CD4-positive, alpha-beta T cell (primary cell): ENCODE results near the gene BOK. TPM values are rescaled to one million over a fixed set of nuclear protein-coding genes. Genes with fewer than 3 reads are reported as not detected.

ENCODE experiments used
- ATAC-seq: fragments of 200-7000 bp; cut with Tn5 transposase; one replicate; pipeline ENCODE4 v1.10.0; 2022; ENCODE audit warnings: mild to moderate bottlenecking; ENCODE audit not compliant: poor library complexity
- CTCF ChIA-PET: fragments of 350-600 bp; sonication (Branson Sonifier 250); formaldehyde crosslinking; loops from one replicate; lab custom pipeline; 2021; ENCODE audit warnings: antibody characterized with exemption, inconsistent platforms; lab: Charles Lee
- POLR2A ChIA-PET: fragments of 350-600 bp; sonication (Branson Sonifier 250); formaldehyde crosslinking; loops from one replicate; lab custom pipeline; 2021; ENCODE audit warnings: antibody characterized with exemption, inconsistent platforms; lab: Charles Lee
- DNase-seq, 14 experiments: peaks; one replicate each; pipeline ENCODE4 v3.0.0-alpha.2; 2013 to 2020; ENCODE audit warnings: mixed read lengths in 2 of 14
- H3K27ac ChIP-seq, 2 donors: one replicate each; pipeline versions ENCODE4 v1.5.1 to v1.7.0; 2013; ENCODE audit warnings: low read length in 2 of 2, low read depth in 1 of 2, mild to moderate bottlenecking in 1 of 2
- H3K27me3 ChIP-seq, 2 experiments: 1 replicate in 1 of 2; 2 replicates in 1 of 2; pipeline versions ENCODE4 v1.6.1 to v1.7.0; 2013; ENCODE audit warnings: low read length in 2 of 2, control low read depth in 1 of 2, mild to moderate bottlenecking in 1 of 2, moderate library complexity in 1 of 2; ENCODE audit not compliant: insufficient read depth in 2 of 2, control insufficient read depth in 1 of 2
- H3K36me3 ChIP-seq: one replicate; pipeline ENCODE4 v1.6.1; 2013; ENCODE audit warnings: low read length, control low read depth; ENCODE audit not compliant: insufficient read depth
- H3K4me1 ChIP-seq: one replicate; pipeline ENCODE4 v1.6.1; 2013; ENCODE audit warnings: low read length, control low read depth; ENCODE audit not compliant: insufficient read depth
- H3K4me3 ChIP-seq: one replicate; pipeline ENCODE4 v1.5.1; 2013; ENCODE audit warnings: mild to moderate bottlenecking, low read length, moderate library complexity
- H3K9me3 ChIP-seq, 2 experiments: 1 replicate in 1 of 2; 2 replicates in 1 of 2; pipeline versions ENCODE4 v1.6.1 to v1.7.0; 2013; ENCODE audit warnings: low read length in 2 of 2, mild to moderate bottlenecking in 2 of 2, control low read depth in 1 of 2, moderate library complexity in 1 of 2; ENCODE audit not compliant: control insufficient read depth in 1 of 2, insufficient read depth in 1 of 2
- H3K27ac Mint-ChIP-seq: one replicate; pipeline ENCODE4 v1.8.0; 2020; ENCODE audit warnings: mixed read lengths
- H3K27me3 Mint-ChIP-seq: one replicate; pipeline ENCODE4 v1.8.0; 2021; ENCODE audit warnings: mixed read lengths
- H3K36me3 Mint-ChIP-seq: one replicate; pipeline ENCODE4 v1.8.0; 2021; ENCODE audit warnings: low read depth, mixed read lengths
- H3K4me1 Mint-ChIP-seq: one replicate; pipeline ENCODE4 v1.8.0; 2021; ENCODE audit warnings: low read depth, mixed read lengths
- H3K4me3 Mint-ChIP-seq: one replicate; pipeline ENCODE4 v1.8.0; 2020; ENCODE audit warnings: mild to moderate bottlenecking, mixed read lengths
- H3K9me3 Mint-ChIP-seq: one replicate; pipeline ENCODE4 v1.8.0; 2020; ENCODE audit warnings: mixed read lengths
- CTCF ChIP-seq: fragments of 200-600 bp; IDR thresholded peaks from one replicate; pipeline ENCODE4 v1.8.0; 2022; ENCODE audit warnings: antibody characterized with exemption, mild to moderate bottlenecking
- intact Hi-C, 2 experiments: fragments of 100-400 bp; cut with DNase I in 1 of 2; cut with micrococcal nuclease in 1 of 2; formaldehyde crosslinking; loops; one replicate each; pipeline versions ENCODE4 v1.15.1 to v1.9.0; 2023 to 2025; cut with DNase I, micrococcal nuclease
- total RNA-seq, 174 experiments: library from RNA in 2 of 174; stranded (reverse) in 2 of 174; gene quantifications; one replicate each; pipeline ENCODE4 v1.2.3 and lab custom pipeline; 2021 to 2026

Gene BOK
- total RNA-seq, 2 experiments from 2014 or later: not detected

DNA sequence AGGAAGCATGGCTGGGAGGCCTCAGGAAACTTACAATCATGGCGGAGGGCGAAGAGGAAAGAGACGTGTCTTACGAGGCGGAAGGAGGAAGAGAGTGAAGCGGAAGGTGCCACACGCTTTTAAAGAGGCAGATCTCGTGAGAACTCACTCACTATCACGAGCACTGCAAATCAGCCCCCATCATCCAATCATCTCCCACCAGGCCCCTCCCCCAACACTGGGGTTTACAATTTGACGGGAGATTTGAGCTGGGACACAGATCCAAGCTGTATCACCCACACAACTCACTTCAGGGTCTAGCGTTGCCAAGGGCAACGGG is 5.1 kb upstream of the BOK start:
- Histone ChIP-seq H3K4me3 (no peak overlapping the region), H3K27me3 (peaks cover 8 to 26% of the 10 kb centered on the region in 2 experiments), H3K27ac (no peak overlapping the region), H3K36me3 (no peaks in the 10 kb centered on the region), H3K4me1 (peaks cover 7% of the 10 kb centered on the region), H3K9me3 (peaks cover 11 to 19% of the 10 kb centered on the region in 2 experiments)
- H3K36me3 Mint-ChIP-seq: peaks cover 4% of the 10 kb centered on the region
- no peak for ATAC-seq
- no peak overlapping the region for H3K27ac Mint-ChIP-seq
- no peak for TF ChIP-seq CTCF
- peaks cover 11% of the 10 kb centered on the region for H3K9me3 Mint-ChIP-seq
- POLR2A ChIA-PET: no interaction called here
- DNase-seq: no peak
- no peak overlapping the region for H3K4me3 Mint-ChIP-seq
- peaks cover 15% of the 10 kb centered on the region for H3K4me1 Mint-ChIP-seq
- intact Hi-C loops: no loop called here
- H3K27me3 Mint-ChIP-seq: peaks cover 52% of the 10 kb centered on the region
- CTCF ChIA-PET: no interaction called here

DNA sequence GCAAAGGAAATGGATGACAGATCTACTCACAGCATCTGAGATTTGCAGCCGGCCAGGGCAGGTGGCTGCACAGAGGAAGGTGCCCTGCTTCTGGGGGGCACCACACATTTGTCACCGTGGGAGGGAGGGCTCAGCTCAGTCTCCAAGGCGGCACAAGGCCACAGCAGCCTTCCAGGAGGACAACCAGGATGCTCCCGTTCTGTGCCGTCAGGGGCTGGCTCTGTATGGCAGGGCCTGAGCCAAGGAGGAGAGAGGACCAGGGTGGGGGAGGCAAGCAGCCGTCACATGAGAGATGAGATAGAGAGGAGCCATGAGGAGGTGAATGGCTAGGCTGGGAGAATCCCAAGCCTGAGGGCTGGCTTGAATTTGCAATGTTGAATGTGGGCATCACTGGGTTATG is 4.6 kb upstream of the BOK start:
- Mint-ChIP-seq H3K9me3 (peaks cover 11% of the 10 kb centered on the region), H3K4me3 (no peak overlapping the region), H3K27ac (no peak overlapping the region), H3K4me1 (peaks cover 15% of the 10 kb centered on the region), H3K27me3 (peaks cover 53% of the 10 kb centered on the region), H3K36me3 (peaks cover 4% of the 10 kb centered on the region)
- ChIA-PET CTCF (no interaction called here), POLR2A (no interaction called here)
- Histone ChIP-seq H3K4me3 (no peak overlapping the region), H3K36me3 (no peaks in the 10 kb centered on the region), H3K4me1 (peaks cover 8% of the 10 kb centered on the region), H3K27ac (no peak overlapping the region), H3K9me3 (peaks cover 12 to 19% of the 10 kb centered on the region in 2 experiments), H3K27me3 (peaks cover 9 to 29% of the 10 kb centered on the region in 2 experiments)
- intact Hi-C loops: no loop called here
- no peak for ATAC-seq
- no peak for TF ChIP-seq CTCF
- no peak for DNase-seq

GRCh38 chr2:241554610-241555322 is 3.8 kb upstream of the BOK start:
- H3K27me3 ChIP-seq: peaks cover 10 to 30% of the 10 kb centered on the region in 2 experiments
- DNase-seq (no peak), ATAC-seq (no peak)
- peaks cover 11% of the 10 kb centered on the region for H3K9me3 Mint-ChIP-seq
- CTCF ChIA-PET: no interaction called here
- peaks cover 12 to 19% of the 10 kb centered on the region in 2 experiments for H3K9me3 ChIP-seq
- no peak overlapping the region for H3K4me3 ChIP-seq
- H3K27ac ChIP-seq: no peak overlapping the region
- POLR2A ChIA-PET: no interaction called here
- H3K4me3 Mint-ChIP-seq: no peak overlapping the region
- H3K36me3 ChIP-seq: no peaks in the 10 kb centered on the region
- intact Hi-C loops: no loop called here
- H3K27me3 Mint-ChIP-seq: peaks cover 49% of the 10 kb centered on the region
- H3K4me1 Mint-ChIP-seq: peaks cover 15% of the 10 kb centered on the region
- peaks cover 10% of the 10 kb centered on the region for H3K4me1 ChIP-seq
- H3K27ac Mint-ChIP-seq: no peak overlapping the region
- TF ChIP-seq CTCF: no peak
- H3K36me3 Mint-ChIP-seq: peaks cover 4% of the 10 kb centered on the region
